K562 (cell line): ENCODE data around the gene DYRK2. TPM values are rescaled to one million over a fixed set of nuclear protein-coding genes. Genes with fewer than 3 reads are reported as not detected.

ENCODE experiments used
- ATAC-seq: fragments of 200-7000 bp; cut with Tn5 transposase; 3 replicates; pipeline ENCODE4 v1.9.1; 2020; ENCODE audit warnings: moderate library complexity
- BruUV-seq: library from RNA; stranded (reverse); fragments of 400-500 nt; replicated peaks from 2 replicates; lab custom pipeline; 2021; lab: Mats Ljungman, UMichigan
- CTCF ChIA-PET: fragments of 300-600 bp; formaldehyde crosslinking; extraction: SDS; loops from one replicate; lab custom pipeline; 2021; ENCODE audit warnings: low intra/inter-chr PET ratio; lab: Yijun Ruan, JAX
- POLR2A ChIA-PET: fragments of 300-600, 350-650 bp; sonication (Branson Sonifier 250); formaldehyde crosslinking; extraction: SDS; loops from one replicate; lab custom pipeline; 2021; ENCODE audit warnings: antibody characterized with exemption, inconsistent platforms; lab: Yijun Ruan, JAX
- DNase-seq, 4 experiments: peaks; one replicate each; pipeline versions ENCODE4 v3.0.0 to v3.0.0-alpha.2; 2011 to 2018; ENCODE audit warnings: low spot score in 3 of 4, mixed read lengths in 3 of 4; ENCODE audit errors: extremely low read depth in 1 of 4
- FAIRE-seq: peaks from 2 replicates; lab custom pipeline; 2011; peaks lifted over from hg19 to GRCh38; lab: Jason Lieb, UNC
- H2AFZ ChIP-seq: 2 replicates; pipeline ENCODE4 v1.6.0; 2011; ENCODE audit warnings: low read depth, low read length, control low read depth, inconsistent platforms
- H3K27ac ChIP-seq: fragments of 200-600 bp; 3 replicates; pipeline ENCODE4 v1.8.0; 2011; ENCODE audit warnings: low read depth, mild to moderate bottlenecking, control low read depth, inconsistent platforms, low read length, moderate library complexity, mixed read lengths; ENCODE audit errors: extremely low read depth
- H3K27me3 ChIP-seq, 2 experiments: fragments of 300-600 bp in 1 of 2; 2 replicates in 1 of 2; 3 replicates in 1 of 2; pipeline versions ENCODE4 v1.6.0 to v1.8.0; 2011; ENCODE audit warnings: inconsistent platforms in 2 of 2, low read length in 2 of 2, mild to moderate bottlenecking in 1 of 2, mixed read lengths in 1 of 2, moderate library complexity in 1 of 2; ENCODE audit not compliant: control insufficient read depth in 2 of 2, insufficient read depth in 2 of 2
- H3K36me3 ChIP-seq: fragments of 300-600 bp; 3 replicates; pipeline ENCODE4 v1.8.0; 2011; ENCODE audit warnings: mild to moderate bottlenecking, low read length, inconsistent platforms; ENCODE audit not compliant: control insufficient read depth, insufficient read depth
- H3K4me1 ChIP-seq, 2 experiments: fragments of 200-600 bp in 1 of 2; replicated peaks in 1 of 2; 2 replicates in 1 of 2; 3 replicates in 1 of 2; pipeline versions ENCODE4 v1.5.1 to v1.8.0; 2011; ENCODE audit warnings: inconsistent platforms in 2 of 2, low read length in 2 of 2, mild to moderate bottlenecking in 1 of 2, mixed read lengths in 1 of 2, moderate library complexity in 1 of 2; ENCODE audit not compliant: control insufficient read depth in 2 of 2, insufficient read depth in 2 of 2
- H3K4me2 ChIP-seq: 2 replicates; pipeline ENCODE4 v1.6.1; 2011; ENCODE audit warnings: low read length, control low read depth, inconsistent platforms, mixed read lengths; ENCODE audit not compliant: insufficient read depth
- H3K4me3 ChIP-seq: fragments of 200-600 bp; sonication (generic), shearing (Covaris generic); 2 replicates; pipeline ENCODE4 v1.5.1; 2016; ENCODE audit warnings: control low read depth, inconsistent platforms
- H3K79me2 ChIP-seq: fragments of 200-600 bp; 3 replicates; pipeline ENCODE4 v1.8.0; 2011; ENCODE audit warnings: low read length, inconsistent platforms; ENCODE audit not compliant: control insufficient read depth, insufficient read depth
- H3K9ac ChIP-seq, 2 experiments: 2 replicates each; pipeline versions ENCODE4 v1.6.0 to v1.6.1; 2011; ENCODE audit warnings: low read depth in 2 of 2, low read length in 2 of 2, control low read depth in 1 of 2, inconsistent platforms in 1 of 2, mild to moderate bottlenecking in 1 of 2, mixed read lengths in 1 of 2; ENCODE audit not compliant: insufficient read depth in 1 of 2
- H3K9me1 ChIP-seq: one replicate; pipeline ENCODE4 v1.6.0; 2011; ENCODE audit warnings: inconsistent platforms, mild to moderate bottlenecking, low read length, moderate library complexity; ENCODE audit not compliant: control insufficient read depth, insufficient read depth
- H3K9me3 ChIP-seq: replicated peaks from 2 replicates; pipeline ENCODE4 v1.5.1; 2011; ENCODE audit warnings: low read depth, low read length, inconsistent platforms; ENCODE audit not compliant: control insufficient read depth, insufficient read depth
- H4K20me1 ChIP-seq: replicated peaks from 2 replicates; pipeline ENCODE4 v1.6.1; 2011; ENCODE audit warnings: low read length, inconsistent platforms, mixed read lengths; ENCODE audit not compliant: control insufficient read depth, insufficient read depth
- CTBP1 ChIP-seq: fragments of 450-650 bp; IDR thresholded peaks from 2 replicates; pipeline ENCODE4 v1.6.1; 2016; ENCODE audit warnings: borderline replicate concordance
- GATAD2A ChIP-seq: fragments of 450-650 bp; IDR thresholded peaks from 2 replicates; pipeline ENCODE4 v1.6.1; 2017
- HNRNPL ChIP-seq: fragments of 200-400 bp; formaldehyde crosslinking; IDR thresholded peaks from 2 replicates; pipeline ENCODE4 v1.6.1; 2017; ENCODE audit warnings: low read depth, mild to moderate bottlenecking, low read length
- KLF1 ChIP-seq: fragments of 450-650 bp; IDR thresholded peaks from 2 replicates; pipeline ENCODE4 v1.6.1; 2016; ENCODE audit warnings: missing genetic modification characterization, missing compliant biosample characterization
- KLF16 ChIP-seq: IDR thresholded peaks from 2 replicates; pipeline ENCODE4 v1.6.1; 2016; ENCODE audit warnings: antibody characterized with exemption
- MEF2D ChIP-seq: conservative IDR thresholded peaks from 2 replicates; pipeline ENCODE4 v1.6.1; 2016; ENCODE audit warnings: low read depth, missing genetic modification characterization, missing compliant biosample characterization
- TRIM28 ChIP-seq: fragments of 450-650 bp; IDR thresholded peaks from 2 replicates; pipeline ENCODE4 v1.6.1; 2017
- ZNF75A ChIP-seq: fragments of 450-650 bp; formaldehyde crosslinking; IDR thresholded peaks from 2 replicates; pipeline ENCODE4 v1.4.0; 2020; ENCODE audit warnings: mild to moderate bottlenecking
- WGBS: fragments of 100-300 bp; shearing (Covaris generic); methylation state at CpG from one replicate; pipeline ENCODE4 v1.1.6; 2016; ENCODE audit warnings: low coverage, mixed read lengths; ENCODE audit not compliant: insufficient coverage; ENCODE audit errors: missing lambda C conversion rate; 5-methylcytosine and 5-hydroxymethylcytosine counted together
- in situ Hi-C: fragments of 300-500 bp; cut with MboI; formaldehyde crosslinking; loops from 4 replicates; pipeline ENCODE4 v1.15.0; 2018; ENCODE audit warnings: inconsistent platforms, mixed read lengths
- intact Hi-C: fragments of 100-400 bp; cut with micrococcal nuclease; formaldehyde crosslinking; loops from 2 replicates; pipeline ENCODE4 v1.14.2; 2022
- polyA plus RNA-seq, 8 experiments: library from polyadenylated mRNA; depleted of rRNA in 4 of 8; stranded (reverse) in 5 of 8; unstranded in 3 of 8; fragments of >200 nt; fragmentation: Nextera tagmentation in 2 of 8; fragmentation: Illumina TruSeq in 1 of 8; extraction: Ambion mirVana in 2 of 8; extraction: Trizol in 1 of 8; gene quantifications; 2 replicates each; pipeline versions ENCODE4 v1.2.1 to v1.2.3, GENCODE V29; 2011 to 2014; ENCODE audit warnings: inconsistent platforms in 1 of 8, missing spikeins in 1 of 8
- total RNA-seq, 7 experiments: library from RNA; depleted of rRNA in 6 of 7; stranded (reverse); fragments of >200 nt in 6 of 7; fragmentation: Illumina TruSeq in 2 of 7; extraction: Trizol in 2 of 7; gene quantifications; 2 replicates each; pipeline versions ENCODE4 v1.2.1 to v1.2.3, GENCODE V29; 2011 to 2021; ENCODE audit warnings: low replicate concordance in 1 of 7
- TF ChIP-seq, protein P1 (sequence below): fragments of 450-650 bp; IDR thresholded peaks from 2 replicates; pipeline ENCODE4 v1.6.1; 2017; ENCODE audit warnings: antibody characterized with exemption

DYRK2 gene
- total and polyA plus RNA-seq, 9 of the 15 experiments (the other 6 are each of a cell fraction or from before 2014, with no cell fraction given), result 1.7 to 15.4 (median 8.4) TPM

- CTCF ChIA-PET, result no interaction called here
- H3K27me3 ChIP-seq, result no peaks in the 10 kb centered on the region
- no peak overlapping the region for H3K4me2 ChIP-seq
- H3K4me1 ChIP-seq, result no peaks in the 10 kb centered on the region
- no peaks in the 10 kb centered on the region for H3K36me3 ChIP-seq
- no peaks in the 10 kb centered on the region for H3K9me1 ChIP-seq
- no peaks in the 10 kb centered on the region for H3K79me2 ChIP-seq
- no peak overlapping the region for H3K4me3 ChIP-seq
- ATAC-seq (no peak), DNase-seq (no peak), FAIRE-seq (no peak)
- no peaks in the 10 kb centered on the region for H4K20me1 ChIP-seq
- 27% methylated on average over 8 of the region's 8 CpGs for WGBS
- no peak for TF ChIP-seq ZNF75A (CRISPR knock-in tag)
- TF ChIP-seq MEF2D (tag), result no peak
- TF ChIP-seq KLF16, result no peak
- TF ChIP-seq TRIM28, result no peak
- TF ChIP-seq GATAD2A, result no peak
- TF ChIP-seq KLF1, result no peak
- no peak for TF ChIP-seq HNRNPL
- TF ChIP-seq, protein P1, sequence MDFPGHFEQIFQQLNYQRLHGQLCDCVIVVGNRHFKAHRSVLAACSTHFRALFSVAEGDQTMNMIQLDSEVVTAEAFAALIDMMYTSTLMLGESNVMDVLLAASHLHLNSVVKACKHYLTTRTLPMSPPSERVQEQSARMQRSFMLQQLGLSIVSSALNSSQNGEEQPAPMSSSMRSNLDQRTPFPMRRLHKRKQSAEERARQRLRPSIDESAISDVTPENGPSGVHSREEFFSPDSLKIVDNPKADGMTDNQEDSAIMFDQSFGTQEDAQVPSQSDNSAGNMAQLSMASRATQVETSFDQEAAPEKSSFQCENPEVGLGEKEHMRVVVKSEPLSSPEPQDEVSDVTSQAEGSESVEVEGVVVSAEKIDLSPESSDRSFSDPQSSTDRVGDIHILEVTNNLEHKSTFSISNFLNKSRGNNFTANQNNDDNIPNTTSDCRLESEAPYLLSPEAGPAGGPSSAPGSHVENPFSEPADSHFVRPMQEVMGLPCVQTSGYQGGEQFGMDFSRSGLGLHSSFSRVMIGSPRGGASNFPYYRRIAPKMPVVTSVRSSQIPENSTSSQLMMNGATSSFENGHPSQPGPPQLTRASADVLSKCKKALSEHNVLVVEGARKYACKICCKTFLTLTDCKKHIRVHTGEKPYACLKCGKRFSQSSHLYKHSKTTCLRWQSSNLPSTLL, result no peak
- TF ChIP-seq CTBP1, result no peak
- TF ChIP-seq, all 486 proteins: peak for 0
- Histone ChIP-seq H2AFZ (no peak overlapping the region), H3K9ac (no peak overlapping the region), H3K9me3 (no peaks in the 10 kb centered on the region), H3K27ac (no peak overlapping the region)
- POLR2A ChIA-PET, result interaction anchor here (0.6 kb wide), 1 partner anchor 9 kb away, joined by 3 read pairs; no protein-coding TSS in a partner anchor
- intact Hi-C loops (no loop called here), in situ Hi-C loops (no loop called here)
- BruUV-seq, result no TSS peak
These were observed 18.9 kb downstream of the DYRK2 start for GRCh38 chr12:67667276-67668073.
